ENCODE measurements around the gene ACO2.

The ACO2 gene

DNA sequence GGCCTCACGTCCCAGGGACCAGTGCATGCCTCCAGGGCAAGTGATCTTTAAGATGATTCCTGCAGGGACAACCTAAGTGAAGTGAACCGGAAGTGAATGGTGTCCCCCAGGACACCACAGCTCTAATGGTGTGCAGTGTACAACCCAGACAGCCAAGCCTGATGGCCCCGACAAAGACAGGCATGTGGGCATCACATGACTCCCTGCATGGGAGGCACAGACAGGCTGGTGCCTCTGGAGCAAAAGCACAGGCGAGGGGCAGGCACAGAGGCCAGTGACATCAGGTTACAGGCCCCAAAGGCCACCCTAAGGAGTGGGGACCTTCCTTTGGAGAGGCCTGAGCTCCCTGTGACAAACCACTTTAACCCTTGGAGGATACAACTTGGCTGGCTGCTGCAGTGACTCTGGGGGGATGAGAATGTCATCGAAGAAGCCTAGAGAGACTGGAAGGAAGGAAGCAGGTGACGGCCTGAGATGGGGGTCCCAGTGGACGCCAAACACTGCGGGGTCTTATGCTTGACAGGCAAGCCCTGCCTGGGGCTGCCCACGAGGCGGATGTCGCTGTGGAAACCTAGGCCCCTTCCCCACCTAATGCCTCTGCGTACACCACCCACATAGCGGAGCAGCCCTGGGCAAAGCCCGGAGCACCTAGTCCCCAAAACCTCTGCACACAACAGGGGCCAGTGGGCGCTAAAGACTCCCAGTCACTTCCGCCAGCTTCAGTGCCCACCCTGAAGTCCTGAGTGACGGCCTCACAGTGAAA is 63.0 kb downstream of the ACO2 start:
- TF ChIP-seq, protein P1, sequence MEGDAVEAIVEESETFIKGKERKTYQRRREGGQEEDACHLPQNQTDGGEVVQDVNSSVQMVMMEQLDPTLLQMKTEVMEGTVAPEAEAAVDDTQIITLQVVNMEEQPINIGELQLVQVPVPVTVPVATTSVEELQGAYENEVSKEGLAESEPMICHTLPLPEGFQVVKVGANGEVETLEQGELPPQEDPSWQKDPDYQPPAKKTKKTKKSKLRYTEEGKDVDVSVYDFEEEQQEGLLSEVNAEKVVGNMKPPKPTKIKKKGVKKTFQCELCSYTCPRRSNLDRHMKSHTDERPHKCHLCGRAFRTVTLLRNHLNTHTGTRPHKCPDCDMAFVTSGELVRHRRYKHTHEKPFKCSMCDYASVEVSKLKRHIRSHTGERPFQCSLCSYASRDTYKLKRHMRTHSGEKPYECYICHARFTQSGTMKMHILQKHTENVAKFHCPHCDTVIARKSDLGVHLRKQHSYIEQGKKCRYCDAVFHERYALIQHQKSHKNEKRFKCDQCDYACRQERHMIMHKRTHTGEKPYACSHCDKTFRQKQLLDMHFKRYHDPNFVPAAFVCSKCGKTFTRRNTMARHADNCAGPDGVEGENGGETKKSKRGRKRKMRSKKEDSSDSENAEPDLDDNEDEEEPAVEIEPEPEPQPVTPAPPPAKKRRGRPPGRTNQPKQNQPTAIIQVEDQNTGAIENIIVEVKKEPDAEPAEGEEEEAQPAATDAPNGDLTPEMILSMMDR (conservative IDR thresholded peaks at IDR 0.05; ENCODE audit: low read depth, low read length): no peak
- H3K4me3 ChIP-seq (ENCODE audit: low read length): no peak overlapping the region
- no peak for DNase-seq (ENCODE audit: low read depth)

DNA sequence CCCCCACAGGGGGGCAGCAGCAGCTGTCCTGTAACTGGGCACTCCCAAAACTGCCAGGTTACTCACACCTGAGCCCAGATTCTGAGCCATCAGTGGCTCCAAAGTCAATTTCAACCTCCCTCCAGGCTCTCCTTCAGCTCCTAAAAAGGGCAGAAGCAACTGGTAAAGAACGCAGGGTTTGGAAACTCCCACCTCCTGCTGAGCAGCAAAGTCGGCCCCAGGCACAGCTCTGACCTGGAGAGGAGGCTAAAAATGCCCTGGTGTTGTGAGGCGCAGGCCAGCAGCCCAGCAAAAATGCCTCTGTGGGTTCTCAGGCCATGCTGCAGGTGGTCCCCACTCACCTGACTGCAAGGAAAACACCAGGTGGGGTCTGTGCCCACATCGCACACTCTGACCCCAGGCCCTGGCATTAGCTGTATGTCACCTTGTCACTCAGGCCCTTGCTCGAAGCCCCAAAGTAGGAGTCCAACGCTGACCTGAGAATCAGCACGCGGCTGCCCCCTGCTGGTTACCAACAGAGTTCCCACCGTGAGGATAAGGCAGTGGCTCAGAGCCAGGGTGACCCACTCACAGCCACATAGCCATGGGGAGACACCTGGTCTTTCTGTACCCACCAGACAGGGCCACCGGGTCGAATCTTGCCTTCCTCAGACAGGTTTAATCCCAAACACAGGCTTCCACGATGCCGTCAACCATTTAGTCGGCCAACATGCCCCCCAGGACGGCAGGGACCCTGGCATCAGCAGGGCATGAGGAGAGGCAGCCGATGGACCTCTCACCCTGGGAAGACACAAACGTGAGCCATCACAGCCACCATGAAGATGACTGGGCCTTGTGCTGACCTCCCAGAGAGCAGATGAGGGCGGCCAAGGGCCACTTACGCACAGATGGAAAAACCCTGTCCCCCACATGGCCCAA is 64.2 kb downstream of the ACO2 start:
- TF ChIP-seq, protein P1 (conservative IDR thresholded peaks at IDR 0.05; ENCODE audit: low read depth, low read length): peak; percentile 89
- DNase-seq (ENCODE audit: low read depth): no peak
- H3K4me3 ChIP-seq (ENCODE audit: low read length): no peak overlapping the region

DNA sequence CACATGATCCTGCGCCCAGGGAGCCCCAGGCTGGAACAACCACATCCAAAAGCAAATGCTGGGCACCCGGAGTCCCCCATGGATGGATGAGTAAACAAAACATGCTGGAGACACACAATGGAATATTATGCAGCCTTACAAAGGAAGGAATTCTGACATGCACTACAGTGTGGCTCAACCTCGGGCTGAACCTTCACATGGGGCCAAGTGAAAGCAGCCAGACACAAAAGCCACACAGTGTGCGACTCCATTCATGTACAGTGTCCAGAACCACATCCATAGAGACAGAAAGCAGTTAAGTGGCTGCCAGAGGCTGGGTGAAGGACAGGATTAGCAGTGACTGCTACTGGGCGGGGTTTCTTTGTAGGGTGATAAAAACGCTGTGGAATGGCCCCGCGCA is 65.3 kb downstream of the ACO2 start:
- no peak overlapping the region for H3K4me3 ChIP-seq (ENCODE audit: low read length)
- TF ChIP-seq, protein P1 (conservative IDR thresholded peaks at IDR 0.05; ENCODE audit: low read depth, low read length): no peak
- no peak for DNase-seq (ENCODE audit: low read depth)

DNA sequence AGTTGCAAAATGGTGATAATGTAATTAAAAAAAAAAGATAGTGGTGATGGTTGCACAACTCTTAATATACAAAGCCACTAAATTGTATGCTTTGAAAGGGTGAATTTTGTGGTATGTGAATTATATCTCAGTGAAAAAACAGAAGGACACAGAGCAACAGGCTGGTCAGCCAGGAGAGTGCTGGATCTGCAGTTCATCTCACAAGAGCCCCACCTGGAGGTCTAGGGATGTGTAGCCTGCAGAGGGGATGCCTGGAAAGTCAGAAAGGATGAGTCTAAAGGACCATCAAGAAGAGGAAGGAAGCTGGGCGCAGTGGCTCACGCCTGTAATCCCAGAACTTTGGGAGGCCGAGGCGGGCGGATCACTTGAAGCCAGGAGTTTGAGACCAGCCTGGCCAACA is 66.3 kb downstream of the ACO2 start:
- H3K4me3 ChIP-seq (ENCODE audit: low read length): no peak overlapping the region
- no peak for DNase-seq (ENCODE audit: low read depth)
- TF ChIP-seq, protein P1 (conservative IDR thresholded peaks at IDR 0.05; ENCODE audit: low read depth, low read length): peak; percentile 50

DNA sequence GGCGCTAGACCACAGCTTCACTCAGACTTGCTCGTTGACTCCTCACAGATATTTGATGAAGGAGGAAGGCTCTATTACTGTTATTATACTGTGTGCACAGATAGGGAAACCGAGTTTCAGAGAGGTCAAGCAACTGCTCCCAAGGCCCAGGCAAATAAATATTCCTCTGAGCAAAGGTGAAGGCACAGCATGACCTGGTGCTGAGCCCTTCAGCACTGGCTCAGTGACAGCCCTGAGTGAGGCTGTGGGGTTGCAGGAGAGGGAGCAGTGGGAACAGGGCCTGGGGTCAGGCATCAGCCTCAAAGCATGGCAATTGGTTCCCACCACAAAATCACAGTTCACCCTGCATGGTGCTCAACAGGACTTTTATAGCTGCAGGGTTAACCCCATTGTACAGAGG is 68.3 kb downstream of the ACO2 start:
- TF ChIP-seq, protein P1 (conservative IDR thresholded peaks at IDR 0.05; ENCODE audit: low read depth, low read length): no peak
- DNase-seq (ENCODE audit: low read depth): no peak
- no peak overlapping the region for H3K4me3 ChIP-seq (ENCODE audit: low read length)

DNA sequence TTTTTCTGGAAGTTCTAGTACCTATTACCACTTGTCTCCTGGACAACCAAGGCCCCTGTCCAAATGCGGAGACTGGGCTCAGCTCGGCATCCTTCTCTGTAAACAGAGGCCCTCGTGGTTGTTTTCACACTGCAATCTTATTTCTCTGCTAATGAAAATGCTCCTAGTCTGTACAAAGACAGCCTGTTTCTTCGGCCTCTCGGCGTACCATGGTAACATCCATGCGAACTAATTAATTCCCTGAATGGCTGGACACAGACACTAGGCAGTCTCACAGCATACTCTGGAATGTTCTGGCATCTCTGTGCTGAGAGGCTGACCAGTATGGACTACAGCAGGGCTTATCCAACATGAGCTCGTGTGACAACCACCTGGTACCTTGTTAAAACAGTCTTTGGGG is 69.7 kb downstream of the ACO2 start:
- TF ChIP-seq, protein P1 (conservative IDR thresholded peaks at IDR 0.05; ENCODE audit: low read depth, low read length): no peak

More for the DNA sequence above, 69.7 kb downstream of the ACO2 start:
- no peak for DNase-seq (ENCODE audit: low read depth)
- H3K4me3 ChIP-seq (ENCODE audit: low read length): no peak overlapping the region
